Stimulated activated CD4-positive, alpha-beta T cell treated with anti-CD3 and anti-CD28 coated beads, Interleukin-1b, Interleukin-23, amount 100 ng/mL, for 4 hours (primary cell): ENCODE results near the gene AKAP13.

Source experiments
- DNase-seq, 2 donors: peaks; one replicate each; pipeline ENCODE4 v3.0.0-alpha.2; 2020; ENCODE audit warnings: low read depth in 2 of 2

Gene AKAP13

GRCh38 chr15:85769182-85769900 lies 388.9 kb downstream of the AKAP13 start:
- no peak for DNase-seq

DNA sequence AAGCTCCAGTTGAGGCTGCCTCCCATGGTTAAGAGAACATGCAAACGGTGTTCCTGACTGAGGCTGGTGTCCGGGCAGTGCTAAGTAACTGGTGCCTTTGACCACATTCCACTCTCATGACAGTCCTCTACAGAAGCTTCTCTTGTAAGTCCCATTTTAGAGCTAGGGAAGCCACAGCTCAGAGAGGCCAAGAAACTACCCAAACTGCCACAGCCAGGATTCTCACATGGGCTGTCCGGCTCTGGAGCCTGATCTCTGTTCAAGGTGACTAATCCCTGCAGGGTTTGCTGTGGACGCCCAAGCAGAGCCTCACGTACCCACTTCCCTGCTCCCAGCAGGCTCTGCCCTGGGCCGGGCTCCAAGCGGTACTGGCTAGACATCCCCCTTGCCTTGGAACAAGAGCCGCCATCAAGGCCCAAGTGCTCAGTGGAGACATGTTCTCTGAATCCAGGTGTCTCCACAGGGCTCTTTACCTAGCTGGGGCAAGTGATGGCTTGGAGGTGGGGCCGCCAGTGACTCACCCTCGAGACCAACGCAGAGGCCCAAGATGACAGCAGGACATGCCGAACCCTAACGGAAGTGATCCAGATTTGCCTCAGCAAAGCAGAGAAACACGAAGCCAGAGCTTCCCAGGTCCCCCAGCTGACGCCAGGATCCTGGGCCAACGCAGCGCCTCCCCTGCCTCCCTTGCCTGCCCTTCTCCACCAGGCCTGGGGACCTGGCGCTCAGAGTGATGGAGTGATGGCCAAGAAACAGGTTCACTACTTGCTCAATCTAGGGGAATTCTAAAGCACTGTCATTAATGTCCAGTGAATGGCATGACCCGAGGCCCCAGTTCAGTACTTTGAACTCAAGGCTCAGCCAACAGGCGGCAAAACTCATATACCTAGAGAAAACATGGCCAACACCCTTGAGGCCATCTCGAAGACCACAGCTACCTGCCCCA lies 390.0 kb downstream of the AKAP13 start:
- no peak for DNase-seq

DNA sequence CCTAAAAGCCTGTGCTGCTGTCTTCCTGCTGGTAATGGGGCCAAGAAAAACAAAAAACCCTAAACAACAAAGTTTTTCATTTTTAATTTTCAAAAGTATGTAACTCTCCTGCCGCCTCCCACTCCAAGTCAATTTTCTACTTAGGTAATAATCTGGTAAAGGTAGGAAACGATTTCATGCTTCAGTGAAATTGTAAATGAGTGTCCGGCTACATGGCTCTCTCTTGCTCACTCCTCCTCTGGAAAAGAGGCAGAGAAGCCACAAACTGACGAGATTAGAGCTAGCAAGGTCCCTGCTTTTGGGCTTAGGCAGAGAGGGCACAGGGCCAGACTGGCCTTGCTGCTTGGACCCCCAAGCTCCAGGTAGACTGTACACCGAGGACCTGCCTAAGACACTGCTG lies 390.9 kb downstream of the AKAP13 start:
- DNase-seq: no peak

DNA sequence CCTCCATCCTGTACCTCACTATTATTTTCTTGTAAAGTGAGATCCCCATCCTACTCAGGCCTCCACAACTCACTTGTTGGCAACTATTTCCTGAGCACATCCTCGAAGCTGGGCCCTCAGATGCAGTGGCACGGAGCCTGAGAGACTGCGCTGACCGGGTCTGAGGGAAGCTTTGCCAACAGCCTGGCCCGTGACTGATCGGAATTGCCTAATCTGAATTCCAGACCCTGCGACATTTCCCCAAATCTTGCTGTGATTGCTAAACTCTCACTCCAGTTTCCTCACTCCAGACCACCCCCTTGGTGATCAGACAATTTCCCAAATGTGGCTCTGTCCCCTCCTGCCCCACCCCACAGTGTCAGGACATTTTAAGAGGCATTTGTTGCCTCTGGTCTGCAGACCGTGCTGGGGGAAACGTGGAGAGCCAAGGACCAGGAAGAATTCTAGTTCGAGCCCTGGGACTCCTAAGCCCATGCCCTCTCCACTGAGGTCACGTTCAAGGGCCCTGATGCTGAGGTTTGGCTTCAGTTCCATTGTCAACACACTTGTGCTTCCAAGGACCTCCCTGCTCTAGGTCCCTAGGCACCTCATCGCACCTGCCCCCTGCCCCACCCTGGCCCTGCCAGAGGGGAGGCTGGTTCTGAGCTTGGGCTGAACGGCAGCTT lies 391.5 kb downstream of the AKAP13 start:
- no peak for DNase-seq

GRCh38 chr15:85772668-85773067 lies 392.3 kb downstream of the AKAP13 start:
- DNase-seq: no peak

DNA sequence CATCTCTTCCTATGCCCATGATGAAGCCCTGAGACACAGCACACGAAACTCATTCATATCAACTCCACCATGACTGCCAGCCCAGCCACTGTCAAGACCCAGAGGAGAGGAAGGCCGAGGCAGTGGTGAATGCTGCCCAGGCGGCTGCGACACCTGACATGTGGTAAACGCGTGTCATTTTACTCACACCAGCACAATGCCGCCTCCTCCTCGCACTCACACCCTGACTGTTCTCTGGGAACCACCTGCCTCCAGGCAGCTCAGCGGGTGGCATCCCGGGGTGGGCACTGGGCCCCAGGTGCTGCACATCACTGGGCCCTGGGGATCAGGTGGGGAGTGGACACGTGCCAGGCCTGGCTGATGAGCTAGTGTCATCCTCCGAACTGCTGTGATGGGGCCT lies 392.8 kb downstream of the AKAP13 start:
- no peak for DNase-seq

DNA sequence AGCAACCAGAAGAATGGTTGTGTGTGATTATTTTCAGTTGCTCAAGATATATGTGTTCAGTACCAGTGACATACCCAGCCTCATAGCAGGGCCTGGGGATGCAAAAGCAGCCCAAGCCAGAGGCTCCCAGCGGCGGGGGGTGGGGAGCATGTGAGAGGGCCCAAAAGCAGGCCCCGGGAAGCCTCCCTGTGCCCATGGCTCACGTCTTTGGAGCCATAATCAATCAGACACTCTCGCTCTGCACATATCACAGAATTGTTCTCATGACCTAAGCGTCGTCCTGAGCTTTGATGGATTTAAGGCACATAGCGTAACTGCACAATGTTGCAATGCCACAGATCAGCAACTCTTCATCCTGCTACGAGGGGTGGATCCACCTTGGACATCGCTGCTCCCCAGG lies 393.6 kb downstream of the AKAP13 start:
- DNase-seq: no peak

- no peak for DNase-seq
These were observed 397.1 kb downstream of the AKAP13 start for GRCh38 chr15:85777250-85778106.

DNA sequence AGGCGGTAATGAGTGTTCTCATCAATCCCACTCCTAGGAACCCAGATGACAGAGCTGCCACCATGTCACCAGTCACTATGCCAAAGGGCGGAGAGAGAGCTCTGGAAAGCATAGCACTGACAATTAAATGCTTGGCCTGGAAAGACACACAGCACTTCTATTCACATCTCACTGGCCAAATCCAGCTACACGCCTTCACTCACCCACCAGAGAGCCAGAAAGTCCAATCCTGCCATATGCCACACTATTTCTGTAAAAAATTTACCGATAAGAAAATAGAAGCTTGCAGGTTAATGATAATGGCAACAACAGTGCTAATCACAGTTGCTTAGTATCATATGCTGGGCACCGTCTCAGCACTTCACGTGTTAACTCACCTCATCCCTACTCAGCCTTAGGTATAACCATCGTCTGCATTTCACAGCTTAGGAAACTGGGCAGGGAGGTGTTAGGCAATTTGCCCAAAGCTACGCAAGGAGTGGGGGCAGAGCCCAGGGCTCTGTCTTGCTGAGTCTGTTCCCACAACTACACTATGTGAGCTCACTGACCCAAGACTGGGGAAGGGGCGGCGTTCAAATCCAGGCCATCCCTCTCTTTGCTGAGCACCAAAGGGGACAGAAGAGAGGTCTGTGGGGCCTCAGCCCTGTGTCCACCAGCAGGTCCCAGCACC lies 397.8 kb downstream of the AKAP13 start:
- no peak for DNase-seq

DNA sequence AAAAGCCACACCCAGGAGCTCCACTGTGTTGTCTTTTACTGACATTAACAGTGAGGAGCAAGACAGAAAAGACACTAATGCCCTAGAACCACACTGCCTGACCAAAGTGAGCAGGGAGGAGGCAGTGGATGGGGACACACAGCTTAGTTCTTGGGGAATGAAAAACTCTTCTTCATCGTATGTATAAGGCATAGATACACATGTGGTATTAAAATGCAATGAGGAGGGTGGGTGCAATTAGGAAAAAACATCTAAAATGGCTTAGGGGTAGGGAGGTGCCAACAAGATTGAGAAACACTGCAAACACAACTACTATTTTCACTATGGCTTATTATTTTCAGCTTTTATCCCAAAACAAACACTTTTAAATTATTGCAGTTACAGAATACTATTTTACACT lies 398.8 kb downstream of the AKAP13 start:
- no peak for DNase-seq

- no peak for DNase-seq
These were observed 400.0 kb downstream of the AKAP13 start for GRCh38 chr15:85780225-85780985.

GRCh38 chr15:85781099-85781498 lies 400.7 kb downstream of the AKAP13 start:
- no peak for DNase-seq

DNA sequence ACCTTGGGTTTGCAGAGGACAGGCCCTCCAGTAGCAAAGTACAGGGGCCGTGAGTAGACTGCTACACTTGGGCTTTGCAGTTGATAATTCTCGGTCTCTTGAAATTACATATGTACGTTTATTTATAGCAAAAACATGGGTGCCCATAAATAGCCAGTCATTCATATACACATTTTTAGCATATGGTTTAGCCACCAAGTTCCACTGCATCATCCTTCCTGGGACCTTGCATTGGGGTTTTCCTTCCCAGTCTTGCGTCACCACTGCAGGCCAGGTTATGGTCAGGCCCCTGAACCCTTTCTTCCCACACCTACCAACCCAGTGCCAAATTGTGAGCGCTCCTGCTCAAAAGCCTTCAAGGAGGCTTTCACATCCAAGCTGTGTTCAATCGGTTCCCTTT lies 401.7 kb downstream of the AKAP13 start:
- no peak for DNase-seq

GRCh38 chr15:85785887-85786780 lies 405.7 kb downstream of the AKAP13 start:
- DNase-seq: no peak

GRCh38 chr15:85786781-85787114 lies 406.3 kb downstream of the AKAP13 start:
- DNase-seq: no peak

GRCh38 chr15:85788771-85789495 lies 408.5 kb downstream of the AKAP13 start:
- no peak for DNase-seq

DNA sequence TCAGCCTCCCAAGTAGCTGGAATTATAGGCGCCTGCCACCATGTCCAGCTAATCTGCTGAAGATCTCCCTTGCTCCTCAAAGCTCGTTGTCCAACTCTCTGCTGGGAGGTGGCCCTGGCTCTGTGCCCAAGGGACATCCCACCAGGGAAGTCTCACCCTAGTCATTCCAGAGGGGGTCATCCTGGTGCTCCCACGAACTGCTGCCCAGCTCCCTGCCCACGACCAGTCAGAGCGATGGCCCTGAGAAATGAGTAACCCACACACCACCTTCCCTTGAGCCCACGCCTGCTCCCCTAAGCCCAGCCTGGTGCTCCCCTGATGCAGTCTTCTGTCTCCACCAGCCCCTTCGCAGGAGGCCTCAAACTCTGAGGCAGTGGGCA lies 409.1 kb downstream of the AKAP13 start:
- DNase-seq: no peak

DNA sequence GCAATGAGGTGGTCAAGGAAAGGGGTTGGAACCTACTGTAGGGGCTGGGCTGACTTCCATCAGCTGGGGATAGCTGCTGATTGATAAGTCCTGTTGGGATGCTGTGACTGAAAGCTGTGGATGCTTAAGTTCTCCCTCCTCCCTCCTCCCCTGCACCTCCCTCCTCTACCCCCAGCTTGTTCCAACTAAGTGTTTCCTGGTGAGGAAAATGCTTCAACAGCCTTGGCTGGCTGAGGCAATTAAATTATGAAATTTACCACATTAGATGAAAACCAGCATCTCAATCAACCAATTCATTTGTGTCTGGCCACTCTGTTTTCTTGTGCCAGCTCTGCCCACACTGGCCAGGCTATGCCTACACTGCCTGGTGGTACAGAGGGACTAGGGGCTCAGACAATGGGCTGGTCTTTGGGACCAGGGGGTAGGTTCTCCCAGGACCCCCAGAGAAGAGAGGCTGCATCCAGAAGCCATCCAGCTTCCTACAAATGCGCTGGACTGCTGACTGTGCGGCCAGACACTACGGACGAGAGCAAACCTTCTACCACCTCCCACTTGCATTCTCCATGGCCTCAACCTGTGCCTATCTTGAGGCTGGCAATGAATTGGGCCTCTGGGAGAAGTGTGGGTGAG lies 411.8 kb downstream of the AKAP13 start:
- DNase-seq: no peak
